A549 (cell line): ENCODE measurements around the gene STMN3. TPM values are rescaled to one million over a fixed set of nuclear protein-coding genes. Genes with fewer than 3 reads are reported as not detected.
A peak's percentile ranks its signal among the peaks of the same experiment; 100 is the strongest.

ENCODE experiments used
- ATAC-seq, 2 experiments: fragments of 200-7000 bp in 1 of 2; fragments of >200 bp in 1 of 2; cut with Nextera tagmentation in 1 of 2; cut with Tn5 transposase in 1 of 2; 3 replicates each; pipeline versions ENCODE4 v1.8.0 to v1.9.1; 2018 to 2020; ENCODE audit warnings: mild to moderate bottlenecking in 1 of 2, moderate library complexity in 1 of 2
- CTCF ChIA-PET: fragments of 300-600 bp; sonication (Branson Sonifier 250); formaldehyde crosslinking; extraction: SDS; loops from one replicate; lab custom pipeline; 2021; ENCODE audit warnings: antibody characterized with exemption, inconsistent platforms; lab: Yijun Ruan, JAX
- POLR2A ChIA-PET: fragments of 350-600 bp; formaldehyde crosslinking; extraction: SDS; loops from one replicate; lab custom pipeline; 2021; ENCODE audit warnings: antibody characterized with exemption, inconsistent platforms; lab: Yijun Ruan, JAX
- DNase-seq, 2 experiments: peaks; one replicate each; pipeline versions ENCODE4 v3.0.0 to v3.0.0-alpha.2; 2011 to 2016; ENCODE audit warnings: low read depth in 1 of 2, low spot score in 1 of 2
- FAIRE-seq: peaks from 2 replicates; lab custom pipeline; 2011; peaks lifted over from hg19 to GRCh38; lab: Jason Lieb, UNC
- H3K27ac ChIP-seq, 2 experiments: fragments of >200 bp; sonication (Bioruptor Twin); formaldehyde crosslinking; 3 replicates each; pipeline ENCODE4 v1.5.1; 2016 to 2017
- H3K4me1 ChIP-seq: fragments of >200 bp; sonication (Bioruptor Twin); formaldehyde crosslinking; 3 replicates; pipeline ENCODE4 v1.6.1; 2016
- H3K4me2 ChIP-seq: fragments of >200 bp; sonication (Bioruptor Twin); formaldehyde crosslinking; 3 replicates; pipeline ENCODE4 v1.6.1; 2016
- H3K4me3 ChIP-seq: fragments of >200 bp; sonication (Bioruptor Twin); formaldehyde crosslinking; 3 replicates; pipeline ENCODE4 v1.5.1; 2016
- H3K9me3 ChIP-seq: fragments of >200 bp; sonication (Bioruptor Twin); formaldehyde crosslinking; 3 replicates; pipeline ENCODE4 v1.6.1; 2016
- ATOH8 ChIP-seq: fragments of 250-450 bp; sonication (Bioruptor Pico); IDR thresholded peaks from 2 replicates; pipeline ENCODE4 v1.5.0; 2020; ENCODE audit warnings: low read depth, mild to moderate bottlenecking, moderate library complexity
- BCL3 ChIP-seq: fragments of >200 bp; sonication (Bioruptor Twin); formaldehyde crosslinking; IDR thresholded peaks from 3 replicates; pipeline ENCODE4 v1.6.1; 2016
- BHLHE40 ChIP-seq: IDR thresholded peaks from 2 replicates; pipeline ENCODE4 v1.6.1; 2012; ENCODE audit warnings: low read depth, low read length, inconsistent platforms
- CBX8 ChIP-seq: fragments of 200-600 bp; sonication (generic); IDR thresholded peaks from 2 replicates; pipeline ENCODE4 v1.6.1; 2016
- CHD2 ChIP-seq: fragments of 150-350 bp; IDR thresholded peaks from 2 replicates; pipeline ENCODE4 v1.6.1; 2014; ENCODE audit warnings: low read length; ENCODE audit not compliant: partially characterized antibody
- E2F6 ChIP-seq: IDR thresholded peaks from 2 replicates; pipeline ENCODE4 v1.6.1; 2012; ENCODE audit warnings: low read depth, borderline replicate concordance
- EHF ChIP-seq: fragments of 250-450 bp; sonication (Bioruptor Pico); IDR thresholded peaks from 2 replicates; pipeline ENCODE4 v1.5.0; 2020; ENCODE audit warnings: mild to moderate bottlenecking
- ELK1 ChIP-seq: fragments of 150-350 bp; IDR thresholded peaks from 2 replicates; pipeline ENCODE4 v1.6.1; 2014; ENCODE audit warnings: low read depth, mild to moderate bottlenecking, low read length
- EP300 ChIP-seq, 2 experiments: fragments of >200 bp; sonication (Bioruptor Twin); formaldehyde crosslinking; IDR thresholded peaks; 2 replicates in 1 of 2; 3 replicates in 1 of 2; pipeline ENCODE4 v1.6.1; 2016 to 2017
- FOSB ChIP-seq: fragments of 250-450 bp; sonication (Bioruptor Pico); IDR thresholded peaks from 2 replicates; pipeline ENCODE4 v1.5.0; 2020; ENCODE audit warnings: mild to moderate bottlenecking, moderate library complexity
- FOSL2 ChIP-seq, 2 experiments: fragments of 450-650 bp in 1 of 2; fragments of >200 bp in 1 of 2; sonication (Bioruptor Twin) in 1 of 2; formaldehyde crosslinking; IDR thresholded peaks; 2 replicates each; pipeline versions ENCODE4 v1.5.0 to v1.6.1; 2016 to 2020; ENCODE audit warnings: mild to moderate bottlenecking in 1 of 2, moderate library complexity in 1 of 2
- FOXS1 ChIP-seq: fragments of 250-450 bp; sonication (Bioruptor Pico); IDR thresholded peaks from 2 replicates; pipeline ENCODE4 v1.5.0; 2020; ENCODE audit warnings: mild to moderate bottlenecking, moderate library complexity
- HDAC2 ChIP-seq: fragments of 200-600 bp; sonication (generic); IDR thresholded peaks from 2 replicates; pipeline ENCODE4 v1.6.1; 2016
- HOXB13 ChIP-seq: fragments of 250-450 bp; sonication (Bioruptor Pico); IDR thresholded peaks from 2 replicates; pipeline ENCODE4 v1.5.0; 2020; ENCODE audit warnings: low read depth, mild to moderate bottlenecking, moderate library complexity
- JUNB ChIP-seq: fragments of >200 bp; sonication (Bioruptor Twin); formaldehyde crosslinking; IDR thresholded peaks from 2 replicates; pipeline ENCODE4 v1.6.1; 2016
- KDM5A ChIP-seq: fragments of 200-600 bp; sonication (generic); IDR thresholded peaks from 2 replicates; pipeline ENCODE4 v1.6.1; 2016; ENCODE audit warnings: antibody characterized with exemption, mild to moderate bottlenecking
- MAFK ChIP-seq: fragments of 450-650 bp; IDR thresholded peaks from 2 replicates; pipeline ENCODE4 v1.6.1; 2014; ENCODE audit not compliant: partially characterized antibody
- NFE2L2 ChIP-seq: fragments of 150-350 bp; conservative IDR thresholded peaks from 2 replicates; pipeline ENCODE4 v1.6.1; 2014; ENCODE audit warnings: low read length
- RAD21 ChIP-seq, 2 experiments: fragments of >200 bp in 1 of 2; sonication (Bioruptor Twin) in 1 of 2; formaldehyde crosslinking in 1 of 2; IDR thresholded peaks in 1 of 2; conservative IDR thresholded peaks in 1 of 2; 2 replicates in 1 of 2; 3 replicates in 1 of 2; pipeline ENCODE4 v1.6.1; 2012 to 2018; ENCODE audit warnings: inconsistent platforms in 1 of 2
- RARB ChIP-seq: fragments of 250-450 bp; sonication (Bioruptor Pico); IDR thresholded peaks from 2 replicates; pipeline ENCODE4 v1.8.0; 2021; ENCODE audit warnings: mild to moderate bottlenecking, moderate library complexity
- SMC3 ChIP-seq: fragments of >200 bp; sonication (Bioruptor Twin); formaldehyde crosslinking; IDR thresholded peaks from 3 replicates; pipeline ENCODE4 v1.6.1; 2018; ENCODE audit warnings: inconsistent platforms
- SREBF2 ChIP-seq: fragments of 450-650 bp; IDR thresholded peaks from 2 replicates; pipeline ENCODE4 v1.6.1; 2014; ENCODE audit warnings: mild to moderate bottlenecking, moderate library complexity
- ZSCAN20 ChIP-seq: fragments of 250-450 bp; sonication (Bioruptor Pico); IDR thresholded peaks from 2 replicates; pipeline ENCODE4 v1.8.0; 2022; ENCODE audit warnings: mild to moderate bottlenecking, moderate library complexity
- WGBS: methylation state at CpG from one replicate; pipeline ENCODE4 v1.1.6; 2017; ENCODE audit errors: missing lambda C conversion rate; 5-methylcytosine and 5-hydroxymethylcytosine counted together
- polyA plus RNA-seq, 4 experiments: library from polyadenylated mRNA; depleted of rRNA in 3 of 4; stranded (reverse); fragments of >200 nt; fragmentation: RNase III in 1 of 4; extraction: RNeasy Plus Mini Kit Qiagen cat#74134 plus additional on column Dnase treatment in 1 of 4; gene quantifications; 2 replicates in 3 of 4; 3 replicates in 1 of 4; pipeline ENCODE4 v1.2.3, GENCODE V29; 2011 to 2017
- TF ChIP-seq, protein P1 (sequence below): fragments of 250-450 bp; sonication (Bioruptor Pico); IDR thresholded peaks from 2 replicates; pipeline ENCODE4 v1.5.0; 2021; ENCODE audit warnings: mild to moderate bottlenecking, moderate library complexity, borderline replicate concordance
- TF ChIP-seq, protein P2 (sequence below): fragments of >200 bp; sonication (Bioruptor Twin); formaldehyde crosslinking; IDR thresholded peaks from 3 replicates; pipeline ENCODE4 v1.5.1; 2016

STMN3 gene
- polyA plus RNA-seq, 2 of the 4 experiments (the other 2 are of a cell fraction): 2.8 to 3.2 TPM

DNA sequence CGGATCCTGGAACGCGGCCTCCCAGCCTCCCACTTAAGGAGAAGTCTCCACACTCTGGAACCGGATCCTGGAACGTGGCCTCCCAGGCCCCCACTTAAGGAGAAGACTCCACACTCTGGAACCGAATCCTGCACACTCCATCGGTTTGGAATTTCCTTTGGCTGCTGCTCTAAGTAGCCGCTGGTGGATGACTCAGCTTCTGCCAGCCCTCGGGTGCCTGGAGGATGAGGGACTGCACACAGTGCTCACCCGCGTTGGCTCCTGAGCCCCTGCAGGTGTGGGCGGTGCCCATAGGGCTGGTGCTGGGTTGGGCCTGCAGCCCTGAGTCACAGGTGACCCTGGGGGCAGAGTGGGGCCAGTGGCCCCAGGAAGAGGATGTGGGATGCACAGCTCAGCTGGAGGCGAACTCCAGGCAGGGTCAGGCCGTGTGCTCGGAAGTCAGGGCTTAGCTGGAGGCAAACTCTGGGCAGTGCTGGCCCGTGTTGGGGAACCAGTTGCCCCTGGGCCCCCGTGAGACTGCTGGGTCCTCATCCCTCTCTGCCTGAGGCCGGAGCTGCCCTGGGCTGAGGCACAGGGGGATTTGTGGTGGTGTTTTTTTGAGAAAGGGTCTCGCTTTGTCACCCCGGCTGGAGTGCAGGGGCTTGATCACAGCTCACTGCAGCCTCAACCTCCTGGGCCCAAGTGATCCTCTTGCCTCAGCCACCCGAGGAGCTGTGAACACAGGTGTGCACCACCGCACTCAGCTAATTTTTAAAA is 29.3 kb upstream of the STMN3 start (continued):
- TF ChIP-seq BCL3 (peak; percentile 75; the same call in 2 of the 3 replicates), SMC3 (peak; percentile 24; the same call in 1 of the 3 replicates), SREBF2 (no peak), HDAC2 (no peak), JUNB (peak; percentile 72), ZSCAN20 (CRISPR knock-in tag) (no peak), E2F6 (no peak), ATOH8 (CRISPR knock-in tag) (no peak), MAFK (peak; percentile 90), EP300 (IDR thresholded peaks at IDR 0.05) (peak in 1 of 2 experiments; percentile 48; a peak in 1 of 5 replicates), BHLHE40 (no peak), FOXS1 (no peak), RAD21 (conservative IDR thresholded peaks at IDR 0.05 in 1 of 2, IDR thresholded peaks at IDR 0.05 in 1 of 2) (no peak; a peak in 2 of 5 replicates), NFE2L2 (peak; percentile 68), RARB (CRISPR knock-in tag) (no peak)

DNA sequence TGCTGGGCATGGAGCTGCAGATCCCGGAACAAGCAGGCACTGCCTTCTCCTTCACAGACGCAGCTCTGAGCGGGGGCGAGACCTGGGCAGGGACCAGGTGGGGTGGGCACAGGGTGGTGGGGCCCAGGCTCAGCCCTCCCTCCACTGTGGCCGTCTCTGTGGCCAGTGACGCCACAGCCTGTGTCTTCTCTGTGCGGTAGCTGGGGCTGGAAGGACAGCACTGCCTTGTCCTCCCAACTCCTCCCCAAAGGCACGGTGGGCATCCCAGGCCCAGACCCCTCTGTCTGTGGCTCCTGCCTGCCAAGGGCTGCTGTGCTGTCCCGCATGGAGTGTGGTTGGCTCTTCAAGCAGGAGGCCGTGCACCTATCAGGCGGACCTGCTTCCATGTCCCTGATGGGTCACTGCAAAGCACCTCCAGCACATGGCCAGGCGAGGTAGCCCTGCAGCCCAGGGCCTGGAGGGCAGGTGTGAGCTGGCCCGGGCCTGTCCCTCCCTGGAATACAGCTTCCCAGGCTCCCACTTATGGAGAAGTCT is 28.5 kb upstream of the STMN3 start:
- no peak for FAIRE-seq
- Histone ChIP-seq H3K4me2 (peak overlapping the region; percentile 70), H3K9me3 (no peaks in the 10 kb centered on the region), H3K27ac (peak overlapping the region; percentile 93 to 94), H3K4me1 (peaks cover 31% of the 10 kb centered on the region), H3K4me3 (no peak overlapping the region)
- peak in 1 of 2 experiments; percentile 5; a peak in 3 of 6 replicates for ATAC-seq
- 82% methylated on average over 7 of the region's 13 CpGs for WGBS
- DNase-seq: no peak
- ChIA-PET CTCF (interaction anchor here (0.5 to 4.3 kb wide), 9 partner anchors 10 to 186 kb away, joined by 3 to 34 read pairs (median 5); partner anchors contain the start of gene PTK6), POLR2A (interaction anchor here (1.0 to 1.7 kb wide), 4 partner anchors 23 to 54 kb away, joined by 3 to 7 read pairs (median 4); partner anchors contain the start of genes ARFRP1, GMEB2, RTEL1 and ZGPAT)
- TF ChIP-seq FOSB (CRISPR knock-in tag): no peak
- TF ChIP-seq HOXB13 (CRISPR knock-in tag): no peak
- no peak for TF ChIP-seq E2F6
- TF ChIP-seq FOSL2 (IDR thresholded peaks at IDR 0.05): no peak
- no peak for TF ChIP-seq FOSL2 (CRISPR knock-in tag; IDR thresholded peaks at IDR 0.05)
- TF ChIP-seq SREBF2: no peak
- no peak for TF ChIP-seq BCL3
- no peak for TF ChIP-seq CBX8
- TF ChIP-seq EHF (CRISPR knock-in tag): no peak
- TF ChIP-seq CHD2: no peak
- no peak for TF ChIP-seq RARB (CRISPR knock-in tag)
- no peak for TF ChIP-seq KDM5A
- TF ChIP-seq, protein P1, sequence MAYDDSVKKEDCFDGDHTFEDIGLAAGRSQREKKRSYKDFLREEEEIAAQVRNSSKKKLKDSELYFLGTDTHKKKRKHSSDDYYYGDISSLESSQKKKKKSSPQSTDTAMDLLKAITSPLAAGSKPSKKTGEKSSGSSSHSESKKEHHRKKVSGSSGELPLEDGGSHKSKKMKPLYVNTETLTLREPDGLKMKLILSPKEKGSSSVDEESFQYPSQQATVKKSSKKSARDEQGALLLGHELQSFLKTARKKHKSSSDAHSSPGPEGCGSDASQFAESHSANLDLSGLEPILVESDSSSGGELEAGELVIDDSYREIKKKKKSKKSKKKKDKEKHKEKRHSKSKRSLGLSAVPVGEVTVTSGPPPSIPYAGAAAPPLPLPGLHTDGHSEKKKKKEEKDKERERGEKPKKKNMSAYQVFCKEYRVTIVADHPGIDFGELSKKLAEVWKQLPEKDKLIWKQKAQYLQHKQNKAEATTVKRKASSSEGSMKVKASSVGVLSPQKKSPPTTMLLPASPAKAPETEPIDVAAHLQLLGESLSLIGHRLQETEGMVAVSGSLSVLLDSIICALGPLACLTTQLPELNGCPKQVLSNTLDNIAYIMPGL (CRISPR knock-in tag): no peak
- no peak for TF ChIP-seq ELK1
- no peak for TF ChIP-seq SMC3
- TF ChIP-seq, protein P2, sequence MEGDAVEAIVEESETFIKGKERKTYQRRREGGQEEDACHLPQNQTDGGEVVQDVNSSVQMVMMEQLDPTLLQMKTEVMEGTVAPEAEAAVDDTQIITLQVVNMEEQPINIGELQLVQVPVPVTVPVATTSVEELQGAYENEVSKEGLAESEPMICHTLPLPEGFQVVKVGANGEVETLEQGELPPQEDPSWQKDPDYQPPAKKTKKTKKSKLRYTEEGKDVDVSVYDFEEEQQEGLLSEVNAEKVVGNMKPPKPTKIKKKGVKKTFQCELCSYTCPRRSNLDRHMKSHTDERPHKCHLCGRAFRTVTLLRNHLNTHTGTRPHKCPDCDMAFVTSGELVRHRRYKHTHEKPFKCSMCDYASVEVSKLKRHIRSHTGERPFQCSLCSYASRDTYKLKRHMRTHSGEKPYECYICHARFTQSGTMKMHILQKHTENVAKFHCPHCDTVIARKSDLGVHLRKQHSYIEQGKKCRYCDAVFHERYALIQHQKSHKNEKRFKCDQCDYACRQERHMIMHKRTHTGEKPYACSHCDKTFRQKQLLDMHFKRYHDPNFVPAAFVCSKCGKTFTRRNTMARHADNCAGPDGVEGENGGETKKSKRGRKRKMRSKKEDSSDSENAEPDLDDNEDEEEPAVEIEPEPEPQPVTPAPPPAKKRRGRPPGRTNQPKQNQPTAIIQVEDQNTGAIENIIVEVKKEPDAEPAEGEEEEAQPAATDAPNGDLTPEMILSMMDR: no peak
- no peak for TF ChIP-seq ZSCAN20 (CRISPR knock-in tag)
